Activated T-helper 1 cell treated with anti-CD3 and anti-CD28 coated beads, Interleukin-12 subunit alpha, Interleukin-12 subunit beta, Interleukin-2, Interleukin-4 antibody, amounts not matched to agents 30 ng/mL and 10 ng/mL and 1 ng/mL, durations not matched to agents 14 hours and 24 hours and 36 hours (primary cell): ENCODE data around the gene ERMAP. TPM values are rescaled to one million over a fixed set of nuclear protein-coding genes. Genes with fewer than 3 reads are reported as not detected.
A peak's percentile ranks its signal among the peaks of the same experiment; 100 is the strongest.

ENCODE experiments used
- DNase-seq: peaks from one replicate; pipeline ENCODE4 v3.0.0; 2021; ENCODE audit warnings: low spot score
- H3K27ac Mint-ChIP-seq: one replicate; pipeline ENCODE4 v1.8.0; 2021; ENCODE audit warnings: mild to moderate bottlenecking, mixed read lengths
- H3K27me3 Mint-ChIP-seq: one replicate; pipeline ENCODE4 v1.8.0; 2022; ENCODE audit warnings: mild to moderate bottlenecking, moderate library complexity, mixed read lengths; ENCODE audit not compliant: insufficient read depth
- H3K36me3 Mint-ChIP-seq: one replicate; pipeline ENCODE4 v1.8.0; 2021; ENCODE audit warnings: low read depth, mixed read lengths
- H3K4me1 Mint-ChIP-seq: one replicate; pipeline ENCODE4 v1.8.0; 2021; ENCODE audit warnings: low read depth, mixed read lengths
- H3K4me3 Mint-ChIP-seq: one replicate; pipeline ENCODE4 v1.8.0; 2021; ENCODE audit warnings: mild to moderate bottlenecking, moderate library complexity, mixed read lengths
- H3K9me3 Mint-ChIP-seq: one replicate; pipeline ENCODE4 v1.8.0; 2021; ENCODE audit warnings: mixed read lengths
- intact Hi-C: fragments of 100-400 bp; cut with micrococcal nuclease; formaldehyde crosslinking; loops from one replicate; pipeline ENCODE4 v1.15.1; 2024
- total RNA-seq: library from RNA; stranded (reverse); gene quantifications from 2 replicates; pipeline ENCODE4 v1.2.3, GENCODE V29; 2022

Gene ERMAP
- total RNA-seq = 3.4 and 3.7 TPM in 2 replicates

- peaks cover 1% of the 10 kb centered on the region for H3K36me3 Mint-ChIP-seq
- intact Hi-C loops = loop anchor here (1.0 to 2.0 kb wide), 8 partner anchors 29 to 890 kb away; partner anchors contain the start of genes C1orf50, CCDC30, P3H1 and PPIH
- no peaks in the 10 kb centered on the region for H3K9me3 Mint-ChIP-seq
- DNase-seq = peak; percentile 90
- H3K27ac Mint-ChIP-seq = peak within 1 kb of the TSS; percentile 80
- peaks cover 19% of the 10 kb centered on the region for H3K4me1 Mint-ChIP-seq
- H3K27me3 Mint-ChIP-seq = no peaks in the 10 kb centered on the region
- peak within 1 kb of the TSS; percentile 79 for H3K4me3 Mint-ChIP-seq
Observed at GRCh38 chr1:42816585-42817439, at the start of gene ERMAP, which contains the start of gene SVBP. ERMAP (plus strand) TSS chr1:42817122; CDS start chr1:42830449, 13,327 bp downstream. SVBP (minus strand) TSS chr1:42817397; CDS start chr1:42816544, 853 bp downstream.

GRCh38 chr1:42767510-42768000 is 49.4 kb upstream of the ERMAP start:
- H3K4me3 Mint-ChIP-seq = no peak overlapping the region
- H3K27ac Mint-ChIP-seq = peak overlapping the region; percentile 93
- no peak for DNase-seq
- peaks cover 23% of the 10 kb centered on the region for H3K4me1 Mint-ChIP-seq
- intact Hi-C loops = loop anchor here (1.0 to 5.0 kb wide), 13 partner anchors 11 to 1445 kb away; partner anchors contain the start of genes CDC20, CFAP57, DMAP1 and EBNA1BP2
- no peaks in the 10 kb centered on the region for H3K27me3 Mint-ChIP-seq
- no peaks in the 10 kb centered on the region for H3K9me3 Mint-ChIP-seq
- H3K36me3 Mint-ChIP-seq = peaks cover 17% of the 10 kb centered on the region

GRCh38 chr1:42768172-42768571 is 48.8 kb upstream of the ERMAP start:
- no peak for DNase-seq
- Mint-ChIP-seq H3K27me3 (no peaks in the 10 kb centered on the region), H3K27ac (no peak overlapping the region), H3K4me1 (peaks cover 25% of the 10 kb centered on the region), H3K36me3 (peaks cover 21% of the 10 kb centered on the region), H3K4me3 (no peak overlapping the region), H3K9me3 (no peaks in the 10 kb centered on the region)
- intact Hi-C loops = loop anchor here (5.0 kb wide), 2 partner anchors 436 to 1444 kb away; partner anchors contain the start of gene DMAP1

GRCh38 chr1:42769811-42770210 is 47.1 kb upstream of the ERMAP start:
- peaks cover 28% of the 10 kb centered on the region for H3K36me3 Mint-ChIP-seq

GRCh38 chr1:42773420-42773819 is 43.5 kb upstream of the ERMAP start:
- H3K27me3 Mint-ChIP-seq = no peaks in the 10 kb centered on the region
- no peaks in the 10 kb centered on the region for H3K9me3 Mint-ChIP-seq
- DNase-seq = no peak
- intact Hi-C loops = no loop called here
- H3K36me3 Mint-ChIP-seq = peaks cover 55% of the 10 kb centered on the region
- no peak overlapping the region for H3K27ac Mint-ChIP-seq
- H3K4me3 Mint-ChIP-seq = no peak overlapping the region
- peaks cover 29% of the 10 kb centered on the region for H3K4me1 Mint-ChIP-seq

More at GRCh38 chr1:42769811-42770210, 47.1 kb upstream of the ERMAP start:
- Mint-ChIP-seq H3K27ac (no peak overlapping the region), H3K4me3 (peak overlapping the region; percentile 53), H3K27me3 (no peaks in the 10 kb centered on the region), H3K9me3 (no peaks in the 10 kb centered on the region), H3K4me1 (peaks cover 28% of the 10 kb centered on the region)
- intact Hi-C loops = loop anchor here (5.0 kb wide), 2 partner anchors 438 to 1442 kb away; partner anchors contain the start of gene DMAP1
- DNase-seq = no peak

GRCh38 chr1:42774928-42775526 is 41.9 kb upstream of the ERMAP start:
- no peak overlapping the region for H3K4me3 Mint-ChIP-seq
- peaks cover 37% of the 10 kb centered on the region for H3K4me1 Mint-ChIP-seq
- H3K27ac Mint-ChIP-seq = no peak overlapping the region
- intact Hi-C loops = no loop called here
- H3K9me3 Mint-ChIP-seq = no peaks in the 10 kb centered on the region
- H3K27me3 Mint-ChIP-seq = no peaks in the 10 kb centered on the region
- peaks cover 50% of the 10 kb centered on the region for H3K36me3 Mint-ChIP-seq
- no peak for DNase-seq

GRCh38 chr1:42776502-42776901 is 40.4 kb upstream of the ERMAP start:
- intact Hi-C loops = no loop called here
- H3K27ac Mint-ChIP-seq = no peak overlapping the region
- no peaks in the 10 kb centered on the region for H3K27me3 Mint-ChIP-seq
- peaks cover 52% of the 10 kb centered on the region for H3K36me3 Mint-ChIP-seq
- no peak for DNase-seq
- peaks cover 37% of the 10 kb centered on the region for H3K4me1 Mint-ChIP-seq
- no peaks in the 10 kb centered on the region for H3K9me3 Mint-ChIP-seq
- H3K4me3 Mint-ChIP-seq = no peak overlapping the region

GRCh38 chr1:42777852-42778251 is 39.1 kb upstream of the ERMAP start:
- Mint-ChIP-seq H3K36me3 (peaks cover 51% of the 10 kb centered on the region), H3K4me3 (no peak overlapping the region), H3K27me3 (no peaks in the 10 kb centered on the region), H3K4me1 (peaks cover 30% of the 10 kb centered on the region), H3K9me3 (no peaks in the 10 kb centered on the region), H3K27ac (no peak overlapping the region)
- DNase-seq = peak; percentile 12
- intact Hi-C loops = loop anchor here (1.0 to 2.0 kb wide), 6 partner anchors 11 to 295 kb away; partner anchors contain the start of genes C1orf50, P3H1 and ZNF691

- DNase-seq = no peak
- H3K27me3 Mint-ChIP-seq = no peaks in the 10 kb centered on the region
- peaks cover 31% of the 10 kb centered on the region for H3K4me1 Mint-ChIP-seq
- no peak overlapping the region for H3K27ac Mint-ChIP-seq
- H3K4me3 Mint-ChIP-seq = no peak overlapping the region
- intact Hi-C loops = loop anchor here (2.0 kb wide), 2 partner anchors 67 to 133 kb away; partner anchors contain the start of gene ZNF691
- no peaks in the 10 kb centered on the region for H3K9me3 Mint-ChIP-seq
- peaks cover 45% of the 10 kb centered on the region for H3K36me3 Mint-ChIP-seq
Observed at GRCh38 chr1:42779725-42780124, 37.2 kb upstream of the ERMAP start.

- H3K36me3 Mint-ChIP-seq = peaks cover 40% of the 10 kb centered on the region
- H3K27ac Mint-ChIP-seq = no peak overlapping the region
- H3K27me3 Mint-ChIP-seq = no peaks in the 10 kb centered on the region
- H3K4me3 Mint-ChIP-seq = no peak overlapping the region
- no peaks in the 10 kb centered on the region for H3K9me3 Mint-ChIP-seq
- intact Hi-C loops = no loop called here
- H3K4me1 Mint-ChIP-seq = peaks cover 31% of the 10 kb centered on the region
- DNase-seq = no peak
Observed at GRCh38 chr1:42780176-42780575, 36.7 kb upstream of the ERMAP start.

- Mint-ChIP-seq H3K9me3 (no peaks in the 10 kb centered on the region), H3K27me3 (no peaks in the 10 kb centered on the region), H3K36me3 (peaks cover 20% of the 10 kb centered on the region), H3K27ac (no peak overlapping the region), H3K4me3 (no peak overlapping the region), H3K4me1 (peaks cover 33% of the 10 kb centered on the region)
- intact Hi-C loops = no loop called here
- DNase-seq = no peak
Observed at GRCh38 chr1:42783092-42783491, 33.8 kb upstream of the ERMAP start.

- Mint-ChIP-seq H3K9me3 (no peaks in the 10 kb centered on the region), H3K27ac (no peak overlapping the region), H3K36me3 (peaks cover 13% of the 10 kb centered on the region), H3K4me1 (peaks cover 22% of the 10 kb centered on the region), H3K27me3 (no peaks in the 10 kb centered on the region), H3K4me3 (no peak overlapping the region)
- DNase-seq = no peak
- intact Hi-C loops = no loop called here
Observed at GRCh38 chr1:42784547-42784945, 32.4 kb upstream of the ERMAP start.
